OCI-LY1 (cell line): ENCODE measurements around the gene ITIH3.

Experiments used
- H2AFZ ChIP-seq: fragments of 200-600 bp; sonication (generic), shearing (Covaris generic); 2 replicates; pipeline ENCODE4 v1.6.0; 2014; ENCODE audit warnings: antibody characterized with exemption, mild to moderate bottlenecking, low read length
- H3F3A ChIP-seq: fragments of 200-600 bp; sonication (generic), shearing (Covaris generic); 2 replicates; pipeline ENCODE4 v1.6.0; 2014; ENCODE audit warnings: mild to moderate bottlenecking, antibody characterized with exemption, low read length, moderate library complexity; ENCODE audit not compliant: insufficient read depth
- H3K27ac ChIP-seq: fragments of 200-600 bp; sonication (generic); 2 replicates; pipeline ENCODE4 v1.5.1; 2014; ENCODE audit warnings: low read length, mixed run types, mild to moderate bottlenecking, low read depth; ENCODE audit not compliant: poor library complexity, severe bottlenecking
- H3K27me3 ChIP-seq: fragments of 200-600 bp; sonication (generic); 2 replicates; pipeline ENCODE4 v1.6.0; 2014; ENCODE audit warnings: antibody characterized with exemption, mild to moderate bottlenecking, low read length, moderate library complexity; ENCODE audit not compliant: insufficient read depth
- H3K36me3 ChIP-seq: fragments of 200-600 bp; sonication (generic); 2 replicates; pipeline ENCODE4 v1.6.1; 2014; ENCODE audit warnings: mild to moderate bottlenecking, antibody characterized with exemption, low read length, moderate library complexity, mixed read lengths; ENCODE audit not compliant: insufficient read depth
- H3K4me1 ChIP-seq: fragments of 200-600 bp; sonication (generic); 2 replicates; pipeline ENCODE4 v1.5.1; 2014; ENCODE audit warnings: mild to moderate bottlenecking, low read length, moderate library complexity; ENCODE audit not compliant: insufficient read depth, severe bottlenecking
- H3K4me2 ChIP-seq: fragments of 200-600 bp; sonication (generic), shearing (Covaris generic); 2 replicates; pipeline ENCODE4 v1.6.1; 2014; ENCODE audit warnings: low read length
- H3K4me3 ChIP-seq: fragments of 200-600 bp; sonication (generic); 2 replicates; pipeline ENCODE4 v1.5.1; 2014; ENCODE audit warnings: low read length, low read depth, mild to moderate bottlenecking, mixed read lengths; ENCODE audit not compliant: poor library complexity, severe bottlenecking
- H3K79me2 ChIP-seq: fragments of 200-600 bp; shearing (Covaris generic); 2 replicates; pipeline ENCODE4 v1.6.1; 2016; ENCODE audit warnings: mixed run types, low read length, mixed read lengths; ENCODE audit not compliant: insufficient read depth
- H3K9ac ChIP-seq: fragments of 200-600 bp; sonication (generic), shearing (Covaris generic); 2 replicates; pipeline ENCODE4 v1.6.1; 2014; ENCODE audit warnings: mild to moderate bottlenecking, low read length, mixed read lengths
- H3K9me2 ChIP-seq: fragments of 200-600 bp; sonication (generic), shearing (Covaris generic); 2 replicates; pipeline ENCODE4 v1.6.1; 2014; ENCODE audit warnings: low read depth, mild to moderate bottlenecking, low read length, mixed read lengths
- H3K9me3 ChIP-seq: fragments of 200-600 bp; shearing (Covaris generic); 2 replicates; pipeline ENCODE4 v1.6.1; 2014; ENCODE audit warnings: low read length, mixed read lengths
- H4K20me1 ChIP-seq: fragments of 200-600 bp; sonication (generic), shearing (Covaris generic); 2 replicates; pipeline ENCODE4 v1.6.0; 2016; ENCODE audit warnings: mild to moderate bottlenecking, low read length; ENCODE audit not compliant: insufficient read depth
- EZH2 ChIP-seq: fragments of 200-600 bp; sonication (generic), shearing (Covaris generic); IDR thresholded peaks from 2 replicates; pipeline ENCODE4 v1.8.0; 2017; ENCODE audit warnings: borderline replicate concordance, mixed run types, mild to moderate bottlenecking, antibody characterized with exemption, low read length, moderate library complexity, mixed read lengths
- TF ChIP-seq, protein P1 (sequence below): fragments of 200-600 bp; sonication (generic), shearing (Covaris generic); IDR thresholded peaks from 2 replicates; pipeline ENCODE4 v1.5.1; 2017; ENCODE audit warnings: mild to moderate bottlenecking, antibody characterized with exemption, low read length, moderate library complexity, mixed read lengths

The ITIH3 gene

DNA sequence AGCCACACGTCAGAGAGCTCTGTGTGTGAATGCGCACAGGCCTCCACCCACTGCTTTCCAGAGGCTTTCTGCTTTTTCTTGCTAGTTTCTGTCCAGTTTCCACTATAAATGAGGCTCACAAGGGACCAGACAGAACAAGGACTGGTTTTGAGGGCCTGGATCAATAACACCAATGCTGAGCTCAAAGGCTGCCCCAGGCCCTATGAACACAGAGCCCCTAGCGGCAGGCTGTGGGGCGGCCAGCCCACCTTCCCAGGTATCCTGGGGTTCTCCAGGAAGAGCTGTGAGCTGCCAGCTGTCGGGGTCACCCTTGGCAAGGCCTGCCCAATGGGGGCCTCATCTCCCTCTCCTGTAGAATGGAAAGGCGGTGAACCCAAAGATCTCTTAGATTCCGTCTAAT is 2.2 kb upstream of the ITIH3 start:
- Histone ChIP-seq H3F3A (no peaks in the 10 kb centered on the region), H3K9me3 (no peaks in the 10 kb centered on the region), H3K27ac (no peak overlapping the region), H2AFZ (no peak overlapping the region), H3K9me2 (no peaks in the 10 kb centered on the region), H3K4me2 (no peak overlapping the region), H3K36me3 (no peaks in the 10 kb centered on the region), H3K9ac (no peak overlapping the region), H3K4me1 (no peaks in the 10 kb centered on the region), H4K20me1 (no peaks in the 10 kb centered on the region), H3K27me3 (no peaks in the 10 kb centered on the region; the same call in 1 of the 2 replicates), H3K79me2 (no peaks in the 10 kb centered on the region), H3K4me3 (no peak overlapping the region)
- no peak for TF ChIP-seq EZH2
- TF ChIP-seq, protein P1, sequence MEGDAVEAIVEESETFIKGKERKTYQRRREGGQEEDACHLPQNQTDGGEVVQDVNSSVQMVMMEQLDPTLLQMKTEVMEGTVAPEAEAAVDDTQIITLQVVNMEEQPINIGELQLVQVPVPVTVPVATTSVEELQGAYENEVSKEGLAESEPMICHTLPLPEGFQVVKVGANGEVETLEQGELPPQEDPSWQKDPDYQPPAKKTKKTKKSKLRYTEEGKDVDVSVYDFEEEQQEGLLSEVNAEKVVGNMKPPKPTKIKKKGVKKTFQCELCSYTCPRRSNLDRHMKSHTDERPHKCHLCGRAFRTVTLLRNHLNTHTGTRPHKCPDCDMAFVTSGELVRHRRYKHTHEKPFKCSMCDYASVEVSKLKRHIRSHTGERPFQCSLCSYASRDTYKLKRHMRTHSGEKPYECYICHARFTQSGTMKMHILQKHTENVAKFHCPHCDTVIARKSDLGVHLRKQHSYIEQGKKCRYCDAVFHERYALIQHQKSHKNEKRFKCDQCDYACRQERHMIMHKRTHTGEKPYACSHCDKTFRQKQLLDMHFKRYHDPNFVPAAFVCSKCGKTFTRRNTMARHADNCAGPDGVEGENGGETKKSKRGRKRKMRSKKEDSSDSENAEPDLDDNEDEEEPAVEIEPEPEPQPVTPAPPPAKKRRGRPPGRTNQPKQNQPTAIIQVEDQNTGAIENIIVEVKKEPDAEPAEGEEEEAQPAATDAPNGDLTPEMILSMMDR: peak; percentile 53

DNA sequence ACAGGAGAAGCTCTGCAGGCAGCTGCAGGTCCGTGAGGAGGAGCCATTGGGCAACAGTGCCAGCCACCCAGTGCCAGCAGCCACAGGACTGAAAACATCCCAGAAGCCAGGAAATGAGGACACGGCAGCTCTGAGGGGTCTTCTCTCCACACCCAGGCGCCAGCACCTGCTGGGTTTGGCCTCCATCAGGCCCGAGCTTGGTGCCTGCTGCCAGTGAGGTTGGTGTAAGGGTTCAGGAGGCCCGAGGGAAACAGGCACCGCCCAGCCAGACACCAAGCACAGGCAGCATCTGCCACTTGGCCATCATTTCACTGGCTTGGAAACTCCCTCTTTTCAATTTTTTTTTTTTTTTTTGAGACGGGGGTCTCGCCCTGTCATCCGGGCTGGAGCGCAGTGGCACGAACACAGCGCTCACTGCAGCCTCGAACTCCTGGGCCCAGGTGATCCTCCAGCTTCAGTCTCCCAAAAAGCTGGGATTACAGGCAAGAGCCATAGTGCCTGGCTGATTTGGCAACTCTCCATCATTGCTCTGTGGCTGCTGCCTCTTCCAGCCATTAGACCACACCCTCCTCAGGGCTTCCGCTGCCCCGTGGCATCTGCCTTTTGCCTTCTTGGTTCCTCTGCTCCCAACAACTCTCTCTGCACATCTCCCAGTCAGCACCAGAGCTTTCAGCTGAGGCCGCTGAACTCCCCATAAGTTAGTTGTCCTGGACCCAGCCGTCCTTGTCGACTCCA is 1.5 kb upstream of the ITIH3 start:
- H3K27ac ChIP-seq: no peak overlapping the region
- TF ChIP-seq, protein P1: no peak
- TF ChIP-seq EZH2: no peak
- no peaks in the 10 kb centered on the region for H3K4me1 ChIP-seq
- H3K4me3 ChIP-seq: no peak overlapping the region
- no peaks in the 10 kb centered on the region for H4K20me1 ChIP-seq
- no peaks in the 10 kb centered on the region for H3K9me3 ChIP-seq
- no peaks in the 10 kb centered on the region for H3K36me3 ChIP-seq
- no peaks in the 10 kb centered on the region for H3K9me2 ChIP-seq
- no peaks in the 10 kb centered on the region for H3K79me2 ChIP-seq
- no peaks in the 10 kb centered on the region; the same call in 1 of the 2 replicates for H3K27me3 ChIP-seq
- H3K4me2 ChIP-seq: no peak overlapping the region
- no peak overlapping the region for H3K9ac ChIP-seq
- no peaks in the 10 kb centered on the region for H3F3A ChIP-seq
- no peak overlapping the region for H2AFZ ChIP-seq

DNA sequence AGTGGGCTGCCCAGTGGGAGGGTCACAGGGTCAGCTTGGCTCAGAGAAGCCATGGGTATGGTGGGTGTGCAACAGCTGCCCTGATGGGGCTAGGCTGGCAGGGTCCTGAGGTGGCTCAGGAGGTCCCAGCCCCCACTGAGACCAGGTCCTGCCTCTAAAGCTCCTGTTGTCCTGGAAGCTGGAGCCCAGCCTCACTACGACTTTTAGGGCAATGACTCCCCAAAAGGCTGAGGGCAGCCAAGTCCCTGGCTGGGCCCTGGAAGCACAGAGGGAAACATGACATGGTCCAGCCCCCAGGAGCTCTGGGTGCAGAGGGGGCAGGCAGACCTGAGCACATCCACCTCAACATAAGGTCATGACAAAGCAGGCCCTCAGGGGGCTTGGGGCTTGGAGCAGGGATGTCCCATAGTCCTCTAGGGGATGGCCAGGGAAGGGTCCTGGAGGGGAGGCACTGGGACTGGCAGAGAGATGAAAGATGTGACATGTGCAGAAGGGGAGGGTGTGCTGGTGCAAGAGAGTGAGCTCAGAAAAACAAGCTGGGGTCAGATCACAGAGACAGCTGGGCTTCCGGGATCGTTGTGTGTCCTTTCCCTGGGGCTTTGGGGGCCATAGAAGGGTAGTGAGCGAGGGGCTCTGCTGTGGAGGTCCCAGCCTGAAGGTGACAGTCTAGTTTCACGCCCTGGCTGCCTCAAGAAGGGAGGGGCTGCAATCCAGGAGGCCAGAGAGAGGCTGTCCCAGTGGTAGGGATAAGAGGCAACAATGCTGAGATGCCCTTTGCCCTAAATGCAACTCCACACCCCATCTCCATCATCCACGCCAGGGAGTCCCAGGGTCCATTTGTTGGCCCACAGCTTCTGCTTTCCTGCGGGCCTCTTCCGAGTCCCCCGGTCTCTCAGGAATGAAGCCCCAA is 639 bp upstream of the ITIH3 start:
- Histone ChIP-seq H2AFZ (no peak overlapping the region), H3K27ac (no peak overlapping the region), H3K27me3 (no peaks in the 10 kb centered on the region; the same call in 1 of the 2 replicates), H3K9me3 (no peaks in the 10 kb centered on the region), H3K4me3 (no peak overlapping the region), H3K4me1 (no peaks in the 10 kb centered on the region), H3K79me2 (no peaks in the 10 kb centered on the region), H3K9ac (no peak overlapping the region), H4K20me1 (no peaks in the 10 kb centered on the region), H3F3A (no peaks in the 10 kb centered on the region), H3K36me3 (no peaks in the 10 kb centered on the region), H3K4me2 (no peak overlapping the region), H3K9me2 (no peaks in the 10 kb centered on the region)
- no peak for TF ChIP-seq EZH2
